HCT116 (cell line): Measurements from ENCODE around the gene GPA33.

Source experiments
- EZH2phosphoT487 ChIP-seq: fragments of 200-600 bp; IDR thresholded peaks from 2 replicates; pipeline ENCODE4 v1.6.1; 2018; ENCODE audit warnings: antibody characterized with exemption, borderline replicate concordance
- POLR2A ChIP-seq: IDR thresholded peaks from 2 replicates; pipeline ENCODE4 v1.7.0; 2011; ENCODE audit warnings: borderline replicate concordance; ENCODE audit not compliant: insufficient read depth, insufficient read length; ENCODE audit errors: extremely low read depth
- RAD21 ChIP-seq: IDR thresholded peaks from 2 replicates; pipeline ENCODE4 v1.6.1; 2012; ENCODE audit warnings: low read depth, mild to moderate bottlenecking
- TF ChIP-seq, protein P1 (sequence below), 3 experiments: fragments of 200-600 bp in 1 of 3; sonication (generic) in 1 of 3; IDR thresholded peaks in 2 of 3; conservative IDR thresholded peaks in 1 of 3; 2 replicates each; pipeline ENCODE4 v1.5.1; 2012 to 2017; ENCODE audit warnings: low read depth in 2 of 3, low read length in 2 of 3, antibody characterized with exemption in 1 of 3, borderline replicate concordance in 1 of 3, control low read depth in 1 of 3, mild to moderate bottlenecking in 1 of 3, mixed read lengths in 1 of 3, mixed run types in 1 of 3, moderate library complexity in 1 of 3; ENCODE audit not compliant: insufficient read depth in 1 of 3

DNA sequence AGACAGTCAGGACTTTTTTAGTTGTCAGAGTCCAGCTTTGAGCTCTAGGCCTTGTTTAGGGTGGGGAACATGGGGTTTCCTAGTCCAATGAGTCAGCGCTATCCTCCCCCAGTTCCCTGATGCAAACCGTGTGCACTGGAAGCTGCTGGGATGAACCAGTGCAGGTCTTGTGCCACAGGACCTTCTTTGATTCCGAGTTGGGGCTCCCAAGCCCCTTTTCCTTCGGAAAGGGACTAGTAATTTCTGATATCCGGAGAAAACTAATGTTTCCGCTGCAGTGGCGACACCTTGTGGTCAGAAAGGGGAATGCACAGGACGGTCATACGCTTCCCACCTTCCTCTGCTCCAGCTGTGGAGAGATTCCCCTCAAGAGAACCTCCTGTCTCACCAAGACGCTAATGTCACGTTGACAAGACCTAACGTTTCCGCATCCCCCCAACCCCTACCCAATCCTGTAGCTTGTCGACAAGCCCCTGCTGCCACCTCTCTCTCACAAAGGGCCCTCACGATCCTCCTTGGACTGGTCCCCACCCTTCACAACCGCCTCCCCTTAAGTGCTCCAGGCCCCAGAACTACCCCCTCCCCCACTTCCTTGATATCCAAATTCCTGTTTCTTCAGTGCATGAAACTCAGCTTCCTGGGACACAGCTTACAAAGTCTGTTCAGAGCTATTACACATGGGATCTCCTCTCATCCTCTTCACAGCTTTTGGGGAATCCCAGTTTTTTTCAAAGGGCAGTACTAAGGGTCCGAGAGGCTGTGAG lies 30.9 kb downstream of the GPA33 start:
- TF ChIP-seq EZH2phosphoT487 (no peak), RAD21 (peak; percentile 92), POLR2A (no peak)
- TF ChIP-seq, protein P1, sequence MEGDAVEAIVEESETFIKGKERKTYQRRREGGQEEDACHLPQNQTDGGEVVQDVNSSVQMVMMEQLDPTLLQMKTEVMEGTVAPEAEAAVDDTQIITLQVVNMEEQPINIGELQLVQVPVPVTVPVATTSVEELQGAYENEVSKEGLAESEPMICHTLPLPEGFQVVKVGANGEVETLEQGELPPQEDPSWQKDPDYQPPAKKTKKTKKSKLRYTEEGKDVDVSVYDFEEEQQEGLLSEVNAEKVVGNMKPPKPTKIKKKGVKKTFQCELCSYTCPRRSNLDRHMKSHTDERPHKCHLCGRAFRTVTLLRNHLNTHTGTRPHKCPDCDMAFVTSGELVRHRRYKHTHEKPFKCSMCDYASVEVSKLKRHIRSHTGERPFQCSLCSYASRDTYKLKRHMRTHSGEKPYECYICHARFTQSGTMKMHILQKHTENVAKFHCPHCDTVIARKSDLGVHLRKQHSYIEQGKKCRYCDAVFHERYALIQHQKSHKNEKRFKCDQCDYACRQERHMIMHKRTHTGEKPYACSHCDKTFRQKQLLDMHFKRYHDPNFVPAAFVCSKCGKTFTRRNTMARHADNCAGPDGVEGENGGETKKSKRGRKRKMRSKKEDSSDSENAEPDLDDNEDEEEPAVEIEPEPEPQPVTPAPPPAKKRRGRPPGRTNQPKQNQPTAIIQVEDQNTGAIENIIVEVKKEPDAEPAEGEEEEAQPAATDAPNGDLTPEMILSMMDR (IDR thresholded peaks at IDR 0.05 in 2 of 3, conservative IDR thresholded peaks at IDR 0.05 in 1 of 3; ENCODE audit: borderline replicate concordance in 1 of 3, insufficient read depth in 1 of 3, low read depth in 2 of 3, low read length in 2 of 3): peak; percentile 75 to 95 (median 88); a peak in 5 of 6 replicates
